Endometrial microvascular endothelial cells (primary cell): Measurements from ENCODE around the gene NFAM1. TPM values are rescaled to one million over a fixed set of nuclear protein-coding genes. Genes with fewer than 3 reads are reported as not detected.

Source experiments
- in situ Hi-C: cut with HindIII; loops from 2 replicates; pipeline ENCODE4 v1.10.0; 2017; ENCODE audit warnings: low sequenced_read_pairs, low pct_unique_long_range_greater_than_20kb; ENCODE audit errors: inconsistent ontology term
- total RNA-seq: library from RNA; depleted of rRNA; stranded (reverse); fragments of >200 nt; gene quantifications from one replicate; pipeline ENCODE4 v1.2.3, GENCODE V29; 2015; ENCODE audit errors: inconsistent ontology term

The NFAM1 gene
- total RNA-seq, 1 donor from 2014 or later: not detected

- in situ Hi-C loops: loop anchor here (25.0 kb wide), 1 partner anchor 105 kb away; no protein-coding TSS in a partner anchor
Observed at GRCh38 chr22:42442748-42443147, 10.5 kb upstream of the NFAM1 start.

GRCh38 chr22:42440728-42441127 lies 8.5 kb upstream of the NFAM1 start:
- in situ Hi-C loops: loop anchor here (25.0 kb wide), 1 partner anchor 103 kb away; no protein-coding TSS in a partner anchor

GRCh38 chr22:42439821-42440674 lies 7.8 kb upstream of the NFAM1 start:
- in situ Hi-C loops: loop anchor here (25.0 kb wide), 1 partner anchor 103 kb away; no protein-coding TSS in a partner anchor

DNA sequence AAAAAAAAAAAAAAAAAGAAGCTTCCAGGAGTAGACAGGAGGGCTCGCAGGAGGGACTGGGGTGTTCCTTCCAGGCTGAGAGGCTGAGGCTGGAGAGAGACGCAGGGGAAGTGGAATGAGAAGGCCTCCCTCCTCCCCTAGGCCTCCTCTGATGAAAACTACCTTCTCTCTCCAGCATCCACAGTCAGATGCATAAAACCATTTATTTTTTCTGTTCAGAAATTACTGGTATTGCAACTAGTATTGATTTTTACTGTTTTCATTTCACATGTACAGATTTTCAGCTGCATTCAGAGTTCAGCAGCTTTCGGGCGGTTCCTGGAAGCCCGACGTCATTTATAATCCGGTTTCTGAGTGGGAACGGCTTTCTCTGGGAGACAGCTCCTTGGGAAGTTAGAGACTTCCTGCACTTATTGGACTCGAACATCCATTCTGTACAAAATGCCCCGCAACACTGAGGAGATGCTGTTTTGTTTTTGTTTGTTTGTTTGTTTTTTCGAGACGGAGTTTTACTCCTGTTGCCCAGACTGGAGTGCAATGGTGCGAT lies 6.9 kb upstream of the NFAM1 start:
- in situ Hi-C loops: loop anchor here (25.0 kb wide), 1 partner anchor 102 kb away; no protein-coding TSS in a partner anchor

DNA sequence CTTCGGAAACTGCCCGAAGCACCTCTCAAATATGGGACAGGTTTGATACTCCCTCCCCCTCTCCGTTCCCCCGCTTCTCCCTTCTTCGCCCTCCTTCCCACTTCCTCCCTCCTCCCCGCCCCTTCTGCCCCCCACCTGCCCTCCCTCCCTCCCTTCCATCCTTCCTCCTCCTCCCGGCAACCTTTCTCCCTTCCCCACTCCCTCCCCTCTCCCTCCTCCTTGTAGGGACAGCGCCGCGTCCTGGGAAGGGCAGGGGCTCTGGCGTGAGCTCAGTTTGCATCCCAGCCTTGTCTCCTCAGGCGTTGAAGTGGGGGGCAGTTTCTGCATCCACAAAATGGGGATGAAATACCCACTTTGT lies 6.1 kb upstream of the NFAM1 start:
- in situ Hi-C loops: loop anchor here (25.0 kb wide), 1 partner anchor 101 kb away; no protein-coding TSS in a partner anchor

GRCh38 chr22:42437488-42438292 lies 5.5 kb upstream of the NFAM1 start:
- in situ Hi-C loops: loop anchor here (25.0 kb wide), 1 partner anchor 100 kb away; no protein-coding TSS in a partner anchor

DNA sequence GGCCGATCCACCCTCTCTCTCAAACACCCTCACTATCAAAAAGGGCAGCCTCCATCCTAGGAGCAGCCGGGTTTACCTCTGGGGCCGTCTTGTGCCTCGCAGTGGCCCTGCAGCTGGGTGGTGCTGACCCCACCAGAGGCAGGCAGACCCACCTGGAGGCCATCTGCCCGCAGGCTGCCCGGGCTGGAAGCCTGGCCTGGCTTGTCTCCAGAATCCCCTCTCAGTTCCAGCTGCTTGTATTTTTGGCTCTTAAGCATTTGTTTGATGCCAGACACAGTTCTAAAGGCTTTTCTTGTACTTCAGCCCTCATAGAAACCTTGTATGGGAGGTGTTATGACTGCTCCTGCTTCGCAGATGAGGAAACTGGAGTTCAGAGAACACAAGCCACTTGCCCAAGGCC lies 4.2 kb upstream of the NFAM1 start:
- in situ Hi-C loops: loop anchor here (25.0 kb wide), 1 partner anchor 99 kb away; no protein-coding TSS in a partner anchor

DNA sequence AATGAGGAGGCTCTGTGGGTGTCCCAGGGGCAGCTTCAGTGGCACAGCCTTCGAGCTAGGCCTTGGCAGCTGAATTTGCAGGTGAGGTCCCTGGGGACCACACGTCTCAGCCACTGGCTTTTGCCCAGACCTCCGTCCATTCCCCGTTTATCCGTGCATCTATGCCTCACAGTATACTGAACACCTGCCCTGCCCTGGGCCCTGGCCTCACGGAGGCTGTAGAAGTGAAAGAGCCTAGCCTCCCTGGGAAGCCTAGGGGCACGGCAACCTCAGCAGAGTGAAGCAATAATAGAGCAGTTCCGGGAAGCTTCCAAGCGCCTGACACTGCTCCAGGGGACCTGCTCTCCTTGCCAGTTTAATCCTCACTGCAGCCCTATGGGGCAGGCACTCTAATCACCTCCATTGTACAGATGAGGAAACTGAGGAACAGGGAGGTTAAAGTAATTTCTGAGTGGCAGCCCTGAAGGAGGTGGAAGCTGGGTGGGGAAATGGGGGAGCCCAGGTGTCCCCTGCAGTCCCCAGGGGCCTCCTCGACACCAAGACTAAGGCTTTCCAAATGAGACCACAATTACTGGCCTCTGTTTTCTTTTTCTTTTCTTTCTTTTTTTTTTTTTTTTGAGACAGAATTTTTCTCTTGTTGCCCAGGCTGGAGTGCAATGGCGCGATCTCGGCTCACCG lies 2.7 kb upstream of the NFAM1 start:
- in situ Hi-C loops: loop anchor here (25.0 kb wide), 1 partner anchor 98 kb away; no protein-coding TSS in a partner anchor

GRCh38 chr22:42433754-42434682 lies 1.8 kb upstream of the NFAM1 start:
- in situ Hi-C loops: loop anchor here (25.0 kb wide), 1 partner anchor 97 kb away; no protein-coding TSS in a partner anchor

DNA sequence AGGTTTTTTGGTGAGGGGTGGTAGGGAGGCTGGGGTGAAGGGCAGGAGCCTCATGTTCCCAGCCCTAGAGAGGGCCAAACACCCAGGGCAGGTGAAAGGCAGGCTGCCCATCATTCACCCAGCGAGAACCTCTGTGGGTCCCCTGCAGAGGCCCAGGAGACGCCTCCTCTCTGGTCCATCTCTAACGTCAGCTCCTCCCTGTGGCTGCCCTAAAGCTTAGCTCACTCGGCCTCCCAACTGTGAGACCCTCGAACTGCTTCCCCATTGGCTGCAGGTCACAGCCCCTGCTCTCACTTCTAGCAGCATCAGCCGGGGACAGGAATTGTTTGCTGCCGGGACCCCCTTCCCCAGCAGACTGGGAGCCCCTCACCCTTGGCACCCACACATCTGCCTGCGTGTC lies 615 bp upstream of the NFAM1 start:
- in situ Hi-C loops: loop anchor here (25.0 kb wide), 1 partner anchor 96 kb away; no protein-coding TSS in a partner anchor

DNA sequence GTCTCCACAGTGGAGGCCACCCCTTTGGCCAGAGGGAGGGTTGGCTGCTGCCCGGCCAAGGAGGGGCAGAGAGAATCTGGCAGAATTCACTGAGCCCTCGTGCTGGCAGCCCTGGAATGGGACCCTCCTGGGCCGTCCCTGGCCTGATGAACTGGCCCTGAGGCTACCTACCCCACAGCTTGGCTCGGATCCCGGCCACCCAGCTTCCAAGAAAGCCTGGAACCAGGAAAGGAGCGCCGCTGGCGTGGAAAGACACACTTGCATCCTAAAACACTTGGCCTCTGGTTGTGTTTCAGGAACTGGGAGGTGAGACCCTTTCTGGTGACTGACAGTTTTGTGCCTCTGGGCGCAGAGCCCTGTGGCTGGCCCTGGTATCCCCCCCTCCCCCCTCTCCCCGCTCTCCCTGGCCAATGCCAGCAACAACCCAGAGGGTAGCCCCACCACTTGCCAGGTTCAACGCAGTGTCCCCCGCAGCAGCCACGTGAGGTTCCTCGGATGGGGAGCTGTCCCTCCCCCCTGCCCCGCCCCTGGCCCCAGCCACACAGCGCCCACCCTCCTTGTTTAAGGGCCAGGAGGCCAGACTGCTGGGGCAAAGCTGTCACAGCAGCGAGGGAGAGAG lies 693 bp downstream of the NFAM1 start:
- in situ Hi-C loops: loop anchor here (25.0 kb wide), 1 partner anchor 94 kb away; no protein-coding TSS in a partner anchor

GRCh38 chr22:42430528-42431125 lies 1.6 kb downstream of the NFAM1 start:
- in situ Hi-C loops: loop anchor here (25.0 kb wide), 1 partner anchor 93 kb away; no protein-coding TSS in a partner anchor

- in situ Hi-C loops: loop anchor here (25.0 kb wide), 1 partner anchor 91 kb away; no protein-coding TSS in a partner anchor
Observed at GRCh38 chr22:42428760-42429159, 3.4 kb downstream of the NFAM1 start.

- in situ Hi-C loops: loop anchor here (25.0 kb wide), 1 partner anchor 91 kb away; no protein-coding TSS in a partner anchor
Observed at GRCh38 chr22:42428025-42428424, 4.2 kb downstream of the NFAM1 start.

DNA sequence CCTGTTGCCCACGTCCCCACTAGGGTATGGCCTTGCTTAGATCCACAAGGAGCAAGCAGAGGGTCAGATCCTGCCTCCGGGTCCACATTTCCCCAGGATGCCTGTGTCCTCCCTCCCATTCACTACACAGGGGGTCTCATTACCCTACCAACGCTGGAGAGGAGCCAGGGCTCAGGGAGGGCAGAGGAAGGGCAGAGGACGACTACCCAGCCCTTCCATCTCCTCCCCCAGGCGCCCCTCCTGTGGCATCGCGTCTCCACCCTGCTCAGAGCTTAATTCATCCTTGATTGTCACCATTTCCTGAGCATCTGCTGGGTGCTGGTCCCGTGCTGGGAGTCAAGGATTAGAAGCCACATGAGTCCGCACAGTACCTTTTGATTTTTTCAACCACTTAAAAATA lies 5.0 kb downstream of the NFAM1 start:
- in situ Hi-C loops: loop anchor here (25.0 kb wide), 1 partner anchor 90 kb away; no protein-coding TSS in a partner anchor

DNA sequence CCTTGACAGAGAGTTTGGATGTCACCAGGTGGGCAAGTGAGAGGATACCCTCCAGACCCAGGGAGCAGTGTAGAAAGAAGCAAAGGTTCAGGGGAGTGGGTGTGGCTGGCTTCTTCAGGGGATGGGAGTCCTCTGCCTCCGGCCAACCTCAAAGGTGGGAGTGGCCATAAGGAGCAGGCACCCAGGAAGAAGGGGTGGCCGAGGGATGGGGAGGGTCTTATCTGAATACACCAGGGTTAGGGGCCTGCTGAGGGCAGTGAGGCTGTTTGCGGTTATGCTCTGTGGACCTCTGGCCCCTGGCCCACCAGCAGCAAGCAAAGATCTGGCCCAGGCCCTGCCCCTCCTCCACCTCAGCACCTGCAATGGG lies 6.2 kb downstream of the NFAM1 start:
- in situ Hi-C loops: loop anchor here (25.0 kb wide), 1 partner anchor 89 kb away; no protein-coding TSS in a partner anchor
